Lung (tissue), 12 donors: ENCODE data around the gene ZNF839. TPM values are rescaled to one million over a fixed set of nuclear protein-coding genes. Genes with fewer than 3 reads are reported as not detected.

Experiments
- ATAC-seq: fragments of 200-7000 bp; cut with Tn5 transposase; one replicate; pipeline ENCODE4 v1.9.1; 2020; ENCODE audit warnings: moderate number of reproducible peaks; ENCODE audit not compliant: insufficient read depth, low FRiP score
- DNase-seq, 3 donors: peaks; one replicate each; pipeline ENCODE4 v3.0.0-alpha.2; 2013 to 2017
- H3K27ac ChIP-seq, 2 donors: one replicate each; pipeline ENCODE4 v1.5.1; 2013; ENCODE audit warnings: mild to moderate bottlenecking in 2 of 2, moderate library complexity in 2 of 2, control low read depth in 1 of 2, inconsistent platforms in 1 of 2, low read depth in 1 of 2, low read length in 1 of 2
- H3K27me3 ChIP-seq, 3 donors: one replicate each; pipeline ENCODE4 v1.5.1; 2013; ENCODE audit warnings: low read length in 2 of 3; ENCODE audit not compliant: control insufficient read depth in 3 of 3, insufficient read depth in 3 of 3
- H3K36me3 ChIP-seq, 4 donors: one replicate each; pipeline ENCODE4 v1.5.1; 2013; ENCODE audit warnings: low read length in 4 of 4, mild to moderate bottlenecking in 1 of 4, moderate library complexity in 1 of 4; ENCODE audit not compliant: control insufficient read depth in 4 of 4, insufficient read depth in 4 of 4
- H3K4me1 ChIP-seq, 5 donors: one replicate each; pipeline ENCODE4 v1.5.1; 2013; ENCODE audit warnings: low read length in 5 of 5, mild to moderate bottlenecking in 2 of 5, moderate library complexity in 1 of 5; ENCODE audit not compliant: control insufficient read depth in 5 of 5, insufficient read depth in 5 of 5
- H3K4me3 ChIP-seq: one replicate; pipeline ENCODE4 v1.5.1; 2013; ENCODE audit warnings: mild to moderate bottlenecking, control low read depth, moderate library complexity
- H3K9ac ChIP-seq, 2 donors: one replicate each; pipeline ENCODE4 v1.5.1; 2013; ENCODE audit warnings: low read length in 2 of 2, control low read depth in 1 of 2; ENCODE audit not compliant: insufficient read depth in 1 of 2
- H3K9me3 ChIP-seq, 4 donors: one replicate each; pipeline ENCODE4 v1.5.1; 2013; ENCODE audit warnings: low read length in 3 of 4, mild to moderate bottlenecking in 1 of 4, moderate library complexity in 1 of 4; ENCODE audit not compliant: control insufficient read depth in 4 of 4, insufficient read depth in 3 of 4
- WGBS, 2 donors: extraction: QIAGEN DNeasy Blood & Tissue Kit; methylation state at CpG; one replicate each; pipeline ENCODE4 v1.1.7; 2013; 5-methylcytosine and 5-hydroxymethylcytosine counted together
- polyA plus RNA-seq, 2 donors: library from polyadenylated mRNA; stranded (reverse); fragments of 200-250 nt; gene quantifications; one replicate each; pipeline ENCODE4 v1.2.1, GENCODE V29; 2013
- total RNA-seq, 2 donors: library from RNA; depleted of rRNA in 1 of 2; stranded (reverse); fragments of >200 nt in 1 of 2; gene quantifications; one replicate each; pipeline ENCODE4 v1.2.1, GENCODE V29; 2014 to 2021
- TF ChIP-seq, protein P1 (sequence below): IDR thresholded peaks from 2 replicates; pipeline ENCODE4 v1.5.1; 2012; ENCODE audit warnings: mild to moderate bottlenecking; ENCODE audit errors: control extremely low read depth, extremely low read depth
- donor health status: control.
- donor health status: control.
- donor health status: Bipolar disorder and iron deficiency.
- donor health status: healthy.
- donor health status: DM: yes; HTN: yes; CAD: no.

ZNF839 gene
- total and polyA plus RNA-seq, 4 donors: 6.1 to 14.2 (median 10.3) TPM

DNA sequence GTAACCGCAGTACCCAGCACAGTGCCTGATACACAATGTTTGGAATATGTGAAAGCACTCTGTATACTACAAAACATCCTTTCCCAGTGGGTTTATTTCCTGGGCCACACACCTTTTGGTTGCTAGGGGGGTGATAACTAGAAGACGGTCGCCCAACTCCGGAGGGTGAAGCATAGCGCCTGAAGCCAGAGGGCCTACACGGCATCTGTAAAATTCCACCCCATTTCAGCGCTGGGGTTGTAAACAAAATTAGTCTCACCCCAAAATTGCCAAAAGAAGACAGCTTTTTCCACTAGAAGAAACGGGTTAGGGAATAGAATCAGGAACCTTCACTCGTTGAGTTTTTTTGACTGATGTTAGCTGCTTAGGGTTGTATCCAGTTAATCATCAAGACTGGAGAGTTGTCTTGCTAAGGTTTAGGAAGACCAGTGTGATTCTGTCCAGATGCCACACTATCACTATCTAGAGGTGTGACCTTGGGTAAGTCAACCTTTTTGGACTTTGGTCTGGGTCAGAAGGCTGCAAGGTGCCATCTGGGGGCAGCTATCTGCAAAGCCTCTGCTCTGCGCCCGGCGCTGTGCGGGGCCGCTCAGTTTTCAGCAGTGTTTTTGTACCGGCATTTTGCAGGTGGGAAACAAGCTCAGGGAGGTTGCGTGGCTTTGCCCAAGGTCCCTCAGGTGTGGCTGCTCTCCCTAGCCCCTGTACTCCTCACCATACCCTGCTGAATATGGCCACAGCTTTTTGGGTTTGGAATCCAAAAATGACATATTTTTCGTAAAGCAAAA is 1.3 kb downstream of the ZNF839 start:
- Histone ChIP-seq H3K9ac (peak overlapping the region; percentile 90 to 94), H3K9me3 (no peaks in the 10 kb centered on the region), H3K27ac (peak overlapping the region; percentile 93 to 97), H3K36me3 (peaks cover 0 to under 1% (median under 1%) of the 10 kb centered on the region in 4 donors), H3K4me1 (peaks cover 3 to 29% (median 7%) of the 10 kb centered on the region in 5 donors), H3K4me3 (peak overlapping the region; percentile 82), H3K27me3 (no peaks in the 10 kb centered on the region)
- DNase-seq (no peak), ATAC-seq (no peak)
- TF ChIP-seq, protein P1, sequence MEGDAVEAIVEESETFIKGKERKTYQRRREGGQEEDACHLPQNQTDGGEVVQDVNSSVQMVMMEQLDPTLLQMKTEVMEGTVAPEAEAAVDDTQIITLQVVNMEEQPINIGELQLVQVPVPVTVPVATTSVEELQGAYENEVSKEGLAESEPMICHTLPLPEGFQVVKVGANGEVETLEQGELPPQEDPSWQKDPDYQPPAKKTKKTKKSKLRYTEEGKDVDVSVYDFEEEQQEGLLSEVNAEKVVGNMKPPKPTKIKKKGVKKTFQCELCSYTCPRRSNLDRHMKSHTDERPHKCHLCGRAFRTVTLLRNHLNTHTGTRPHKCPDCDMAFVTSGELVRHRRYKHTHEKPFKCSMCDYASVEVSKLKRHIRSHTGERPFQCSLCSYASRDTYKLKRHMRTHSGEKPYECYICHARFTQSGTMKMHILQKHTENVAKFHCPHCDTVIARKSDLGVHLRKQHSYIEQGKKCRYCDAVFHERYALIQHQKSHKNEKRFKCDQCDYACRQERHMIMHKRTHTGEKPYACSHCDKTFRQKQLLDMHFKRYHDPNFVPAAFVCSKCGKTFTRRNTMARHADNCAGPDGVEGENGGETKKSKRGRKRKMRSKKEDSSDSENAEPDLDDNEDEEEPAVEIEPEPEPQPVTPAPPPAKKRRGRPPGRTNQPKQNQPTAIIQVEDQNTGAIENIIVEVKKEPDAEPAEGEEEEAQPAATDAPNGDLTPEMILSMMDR: no peak
- 94 to 95% methylated on average over 17 of the region's 17 CpGs for WGBS, 2 donors

GRCh38 chr14:102321456-102322422 is 2.2 kb downstream of the ZNF839 start:
- Histone ChIP-seq H3K9me3 (no peaks in the 10 kb centered on the region), H3K27ac (no peak overlapping the region)

GRCh38 chr14:102323102-102323501 is 3.6 kb downstream of the ZNF839 start:
- Histone ChIP-seq H3K9me3 (no peaks in the 10 kb centered on the region), H3K4me1 (peaks cover 3 to 17% (median 7%) of the 10 kb centered on the region in 5 donors), H3K9ac (no peak overlapping the region), H3K36me3 (peaks cover 0 to 7% (median 2%) of the 10 kb centered on the region in 4 donors), H3K4me3 (no peak overlapping the region), H3K27me3 (no peaks in the 10 kb centered on the region), H3K27ac (peak overlapping the region in 1 of 2 donors; percentile 39)
- peak; percentile 66 to 71 (median 70) for DNase-seq
- TF ChIP-seq, protein P1: peak; percentile 18
- ATAC-seq: no peak
- whole genome bisulfite sequencing, 2 donors: 37 to 39% methylated on average over 8 of the region's 8 CpGs

More at GRCh38 chr14:102321456-102322422, 2.2 kb downstream of the ZNF839 start:
- TF ChIP-seq, protein P1: no peak
- Histone ChIP-seq H3K4me1 (peaks cover 3 to 22% (median 7%) of the 10 kb centered on the region in 5 donors), H3K36me3 (peaks cover 0 to 7% (median 2%) of the 10 kb centered on the region in 4 donors), H3K9ac (no peak overlapping the region), H3K4me3 (no peak overlapping the region), H3K27me3 (no peaks in the 10 kb centered on the region)
- no peak for DNase-seq
- no peak for ATAC-seq
- 93 to 94% methylated on average over 12 of the region's 12 CpGs for WGBS, 2 donors
